HCT116 (cell line): ENCODE data around the gene TCHP. TPM values are rescaled to one million over a fixed set of nuclear protein-coding genes. Genes with fewer than 3 reads are reported as not detected.
"Not testable (repeated sequence)": the region's sequence is repeated elsewhere in the genome, so short reads cannot be mapped to it uniquely, and the experiment has no call there.

Source experiments
- ATAC-seq: fragments of 200-7000 bp; cut with Tn5 transposase; 2 replicates; pipeline ENCODE4 v1.9.1; 2020; ENCODE audit warnings: mild to moderate bottlenecking, moderate library complexity
- BruUV-seq: library from RNA; stranded (reverse); fragments of 400-500 nt; replicated peaks from 2 replicates; lab custom pipeline; 2021; lab: Mats Ljungman, UMichigan
- CTCF ChIA-PET: fragments of 300-600 bp; sonication (Branson Sonifier 250); formaldehyde crosslinking; loops from one replicate; lab custom pipeline; 2021; ENCODE audit warnings: antibody characterized with exemption; lab: Charles Lee
- POLR2A ChIA-PET: fragments of 300-600, 350-600 bp; sonication (Branson Sonifier 250); formaldehyde crosslinking; loops from one replicate; lab custom pipeline; 2021; ENCODE audit warnings: antibody characterized with exemption; lab: Charles Lee
- RAD21 ChIA-PET, 2 experiments: fragments of 300-600 bp; sonication (Branson Sonifier 250); formaldehyde crosslinking; loops; one replicate each; lab custom pipeline; 2023; ENCODE audit warnings: low total read pairs in 2 of 2; ENCODE audit not compliant: uncharacterized antibody in 2 of 2, unreplicated experiment in 2 of 2, low non-redundant PET in 1 of 2; lab: Charles Lee
- DNase-seq: peaks from one replicate; pipeline ENCODE4 v3.0.0-alpha.2; 2010; ENCODE audit warnings: low read depth, low spot score
- H2AFZ ChIP-seq: fragments of 200-600 bp; shearing (Covaris generic), sonication (generic); 2 replicates; pipeline ENCODE4 v1.6.1; 2017; ENCODE audit warnings: low read depth, mixed run types, mixed read lengths, antibody characterized with exemption, low read length; ENCODE audit not compliant: poor library complexity, severe bottlenecking
- H3K27ac ChIP-seq: 2 replicates; pipeline ENCODE4 v1.5.1; 2012; ENCODE audit warnings: low read depth, low read length
- H3K27me3 ChIP-seq: fragments of 200-600 bp; sonication (generic); 2 replicates; pipeline ENCODE4 v1.6.1; 2016; ENCODE audit warnings: mixed run types, low read length, mixed read lengths; ENCODE audit not compliant: insufficient read depth
- H3K36me3 ChIP-seq, 2 experiments: fragments of 200-500 bp in 1 of 2; fragments of 200-600 bp in 1 of 2; sonication (Bioruptor generic) in 1 of 2; sonication (generic) in 1 of 2; 2 replicates each; pipeline versions ENCODE4 v1.5.1 to v1.6.1; 2014 to 2016; ENCODE audit warnings: low read length in 2 of 2, inconsistent platforms in 1 of 2, mixed read lengths in 1 of 2, mixed run types in 1 of 2; ENCODE audit not compliant: insufficient read depth in 2 of 2, control insufficient read depth in 1 of 2
- H3K4me1 ChIP-seq, 2 experiments: fragments of 200-600 bp in 1 of 2; sonication (generic) in 1 of 2; 2 replicates each; pipeline versions ENCODE4 v1.5.1 to v1.6.1; 2012 to 2017; ENCODE audit warnings: low read length in 2 of 2, inconsistent platforms in 1 of 2, mild to moderate bottlenecking in 1 of 2, mixed read lengths in 1 of 2, mixed run types in 1 of 2, moderate library complexity in 1 of 2; ENCODE audit not compliant: insufficient read depth in 2 of 2, control insufficient read depth in 1 of 2
- H3K4me2 ChIP-seq: fragments of 200-600 bp; sonication (generic); 2 replicates; pipeline ENCODE4 v1.6.1; 2017; ENCODE audit warnings: mixed run types, low read length, mixed read lengths
- H3K4me3 ChIP-seq, 2 experiments: fragments of 200-600 bp in 1 of 2; sonication (generic) in 1 of 2; replicated peaks in 1 of 2; 2 replicates each; pipeline ENCODE4 v1.5.1; 2011 to 2016; ENCODE audit warnings: low read length in 2 of 2, control low read depth in 1 of 2, low read depth in 1 of 2, mild to moderate bottlenecking in 1 of 2, mixed read lengths in 1 of 2, mixed run types in 1 of 2
- H3K79me2 ChIP-seq: fragments of 200-600 bp; sonication (generic); 2 replicates; pipeline ENCODE4 v1.6.1; 2017; ENCODE audit warnings: mild to moderate bottlenecking, mixed run types, low read length, moderate library complexity, mixed read lengths; ENCODE audit not compliant: insufficient read depth
- H3K9ac ChIP-seq: fragments of 200-600 bp; sonication (generic); 2 replicates; pipeline ENCODE4 v1.6.1; 2016; ENCODE audit warnings: low read length, mixed read lengths
- H3K9me2 ChIP-seq: fragments of 200-600 bp; sonication (generic), shearing (Covaris generic); 2 replicates; pipeline ENCODE4 v1.6.1; 2017; ENCODE audit warnings: mixed run types, mild to moderate bottlenecking, moderate library complexity; ENCODE audit not compliant: insufficient read depth
- H3K9me3 ChIP-seq, 2 experiments: fragments of 200-500 bp in 1 of 2; fragments of 200-600 bp in 1 of 2; sonication (Bioruptor generic) in 1 of 2; sonication (generic) in 1 of 2; 2 replicates each; pipeline ENCODE4 v1.6.1; 2014 to 2017; ENCODE audit warnings: low read length in 2 of 2, mixed read lengths in 2 of 2, inconsistent platforms in 1 of 2, low read depth in 1 of 2, mild to moderate bottlenecking in 1 of 2, mixed run types in 1 of 2, moderate library complexity in 1 of 2; ENCODE audit not compliant: control insufficient read depth in 1 of 2, insufficient read depth in 1 of 2
- H4K20me1 ChIP-seq: fragments of 200-600 bp; sonication (generic), shearing (Covaris generic); 2 replicates; pipeline ENCODE4 v1.6.1; 2017; ENCODE audit warnings: mixed run types, mild to moderate bottlenecking, moderate library complexity; ENCODE audit not compliant: insufficient read depth
- ELF1 ChIP-seq: IDR thresholded peaks from 2 replicates; pipeline ENCODE4 v1.6.1; 2012; ENCODE audit warnings: low read depth, borderline replicate concordance
- EZH2 ChIP-seq: fragments of 200-600 bp; sonication (generic); IDR thresholded peaks from 2 replicates; pipeline ENCODE4 v1.6.1; 2017; ENCODE audit warnings: antibody characterized with exemption, mixed run types
- YY1 ChIP-seq: IDR thresholded peaks from 2 replicates; pipeline ENCODE4 v1.6.1; 2011; ENCODE audit warnings: low read length, low read depth, moderate library complexity, mild to moderate bottlenecking; ENCODE audit not compliant: insufficient replicate concordance; ENCODE audit errors: extremely low read depth
- ZNF274 ChIP-seq: fragments of 200-500 bp; sonication (Bioruptor generic); IDR thresholded peaks from 2 replicates; pipeline ENCODE4 v1.6.1; 2014; ENCODE audit warnings: mild to moderate bottlenecking, low read depth, low read length, inconsistent platforms
- intact Hi-C: fragments of 100-400 bp; cut with micrococcal nuclease; formaldehyde crosslinking; loops from 2 replicates; pipeline ENCODE4 v1.10.0; 2022
- total RNA-seq: library from RNA; stranded (reverse); gene quantifications from one replicate; pipeline ENCODE4 v1.2.1, GENCODE V29; 2021; ENCODE audit not compliant: unreplicated experiment

TCHP gene
- total RNA-seq, 1 experiment from 2014 or later, result 17.3 TPM

DNA sequence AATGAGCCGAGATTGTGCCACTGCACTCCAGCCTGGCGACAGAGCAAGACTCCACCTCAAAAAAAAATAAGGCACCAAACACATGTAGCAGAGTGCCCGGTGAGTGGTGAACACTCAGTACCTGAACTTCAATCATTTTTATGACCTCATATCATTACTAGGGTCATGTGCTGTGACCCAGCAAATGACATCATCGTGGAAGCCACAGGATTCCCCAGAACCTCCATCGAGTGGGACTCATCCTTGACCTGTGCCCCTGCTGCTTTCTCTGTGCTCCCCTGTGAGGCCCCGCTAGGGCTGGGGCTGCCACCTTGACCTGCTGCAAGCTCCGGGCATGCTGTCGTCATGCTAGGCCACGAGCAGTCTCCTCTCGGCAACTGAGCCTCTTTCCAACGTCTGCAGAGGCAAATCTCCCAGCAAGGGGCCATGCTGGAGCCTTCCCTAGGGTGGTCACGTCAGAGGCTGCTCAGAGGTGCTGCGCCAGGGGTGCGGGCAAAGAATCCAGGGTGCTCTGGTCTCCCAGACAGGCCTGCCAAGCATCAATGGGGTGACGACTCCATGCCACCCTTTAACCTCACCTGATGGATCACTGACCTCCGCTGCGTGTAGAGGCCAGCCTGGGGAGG, 38.3 kb upstream of the TCHP start:
- no peak overlapping the region for H3K4me2 ChIP-seq
- no peaks in the 10 kb centered on the region; the same call in 1 of the 2 replicates for H3K79me2 ChIP-seq
- ChIA-PET POLR2A (no interaction called here), CTCF (no interaction called here), RAD21 (no interaction called here)
- no peaks in the 10 kb centered on the region for H3K9me3 ChIP-seq
- H3K27me3 ChIP-seq, result no peaks in the 10 kb centered on the region
- H3K9ac ChIP-seq, result no peak overlapping the region
- no peak for TF ChIP-seq ELF1
- TF ChIP-seq YY1, result no peak
- TF ChIP-seq ZNF274, result no peak
- no peak for TF ChIP-seq EZH2
- no peaks in the 10 kb centered on the region for H4K20me1 ChIP-seq
- no peaks in the 10 kb centered on the region for H3K36me3 ChIP-seq
- DNase-seq (no peak), ATAC-seq (no peak)
- H2AFZ ChIP-seq, result no peak overlapping the region
- 0 out of 4 replicates have a peak, but pooled peaks cover 0 to 5% of the 10 kb centered on the region in 2 experiments for H3K4me1 ChIP-seq
- H3K27ac ChIP-seq, result no peak overlapping the region
- H3K4me3 ChIP-seq, result no peak overlapping the region
- intact Hi-C loops, result no loop called here
- no TSS peak for BruUV-seq
- no peaks in the 10 kb centered on the region for H3K9me2 ChIP-seq

DNA sequence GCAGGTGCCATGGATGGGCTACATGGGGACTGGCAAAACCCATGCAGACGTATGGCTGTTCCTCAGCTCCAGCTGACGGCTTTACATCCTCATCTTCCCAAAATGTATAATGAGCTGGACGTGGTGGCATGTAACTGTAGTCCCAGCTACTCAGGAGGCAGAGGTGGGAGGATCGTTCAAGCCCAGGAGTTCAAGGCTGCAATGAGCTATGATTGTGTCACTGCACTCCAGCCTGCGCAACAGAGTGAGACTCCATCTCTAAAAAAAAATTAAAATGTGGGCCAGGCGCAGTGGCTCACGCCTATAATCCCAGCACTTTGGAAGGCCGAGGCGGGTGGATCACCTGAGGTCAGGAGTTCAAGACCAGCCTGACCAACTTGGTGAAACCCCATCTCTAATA, 37.6 kb upstream of the TCHP start:
- RAD21 ChIA-PET, ATAC-seq, BruUV-seq, intact Hi-C loops, H3K4me1 ChIP-seq, H2AFZ ChIP-seq, H3K27me3 ChIP-seq, H3K36me3 ChIP-seq, H3K4me2 ChIP-seq, H3K9ac ChIP-seq, H3K27ac ChIP-seq, H3K79me2 ChIP-seq, H3K4me3 ChIP-seq, DNase-seq, H3K9me2 ChIP-seq, POLR2A ChIA-PET, H3K9me3 ChIP-seq, H4K20me1 ChIP-seq: not testable (repeated sequence)
- CTCF ChIA-PET, result interaction anchor here (3.3 kb wide), 1 partner anchor 9 kb away, joined by 9 read pairs; no protein-coding TSS in a partner anchor
